ENCODE measurements around the gene ZFYVE1. TPM values are rescaled to one million over a fixed set of nuclear protein-coding genes. Genes with fewer than 3 reads are reported as not detected.
"Not testable (repeated sequence)": the region's sequence is repeated elsewhere in the genome, so short reads cannot be mapped to it uniquely, and the experiment has no call there.

ZFYVE1 gene
- total RNA-seq, 1 experiment from 2014 or later = 9.0 TPM

- no peak for TF ChIP-seq EZH2 (IDR thresholded peaks at IDR 0.05; ENCODE audit: low read depth)
- no peak for TF ChIP-seq CTCF (conservative IDR thresholded peaks at IDR 0.05)
- no peaks in the 10 kb centered on the region for H3K9me2 ChIP-seq (ENCODE audit: insufficient read depth)
- H2AFZ ChIP-seq = no peak overlapping the region
- peak overlapping the region; percentile 82 for H3K27ac ChIP-seq
- peaks cover 32% of the 10 kb centered on the region for H3K4me1 ChIP-seq (replicated peaks; ENCODE audit: insufficient read depth)
- H3K9me3 ChIP-seq (ENCODE audit: insufficient read depth, low read depth) = no peaks in the 10 kb centered on the region
- no peaks in the 10 kb centered on the region for H3K27me3 ChIP-seq (ENCODE audit: insufficient read depth, low read depth)
- peak; percentile 78 to 85 for DNase-seq
- no peaks in the 10 kb centered on the region for H4K20me1 ChIP-seq (ENCODE audit: insufficient read depth)
- H3F3A ChIP-seq (ENCODE audit: insufficient read depth, low read depth) = peaks cover 36% of the 10 kb centered on the region
- ChIA-PET CTCF (no interaction called here), POLR2A (ENCODE audit: unreplicated experiment) (interaction anchor here (0.6 to 1.0 kb wide), 3 partner anchors 58 to 889 kb away, joined by 4 to 5 read pairs (median 4); partner anchors contain the start of genes PTGR2 and RBM25)
- H3K36me3 ChIP-seq (ENCODE audit: low read depth) = no peaks in the 10 kb centered on the region
- no peaks in the 10 kb centered on the region for H3K79me2 ChIP-seq (ENCODE audit: low read depth)
- no TSS peak for BruUV-seq (replicated peaks)
- no peak overlapping the region for H3K4me3 ChIP-seq
- intact Hi-C loops (cut with micrococcal nuclease; ENCODE audit: unreplicated experiment) = no loop called here
- peak overlapping the region; percentile 58; the same call in 1 of the 2 replicates for H3K4me2 ChIP-seq
Observed at GRCh38 chr14:72962829-72963312, 64.0 kb downstream of the ZFYVE1 start.

GRCh38 chr14:72962336-72962754 is 64.6 kb downstream of the ZFYVE1 start:
- BruUV-seq (replicated peaks) = TSS peak; percentile 5
- H3K4me1 ChIP-seq (replicated peaks; ENCODE audit: insufficient read depth) = peaks cover 32% of the 10 kb centered on the region
- H3K9me3 ChIP-seq (ENCODE audit: insufficient read depth, low read depth); intact Hi-C loops (cut with micrococcal nuclease; ENCODE audit: unreplicated experiment); H3K79me2 ChIP-seq (ENCODE audit: low read depth); H2AFZ ChIP-seq; H3K36me3 ChIP-seq (ENCODE audit: low read depth); H3K9me2 ChIP-seq (ENCODE audit: insufficient read depth); H3K27me3 ChIP-seq (ENCODE audit: insufficient read depth, low read depth); H3K4me3 ChIP-seq; H4K20me1 ChIP-seq (ENCODE audit: insufficient read depth): not testable (repeated sequence)
- peak in 1 of 2 experiments; percentile 43 for DNase-seq
- POLR2A ChIA-PET (ENCODE audit: unreplicated experiment) = interaction anchor here (0.6 to 1.0 kb wide), 5 partner anchors 58 to 1013 kb away, joined by 3 to 24 read pairs (median 4); partner anchors contain the start of genes PTGR2 and RBM25
- peaks cover 36% of the 10 kb centered on the region for H3F3A ChIP-seq (ENCODE audit: insufficient read depth, low read depth)
- H3K27ac ChIP-seq = peak overlapping the region; percentile 82
- CTCF ChIA-PET = interaction anchor here (0.6 to 1.5 kb wide), 2 partner anchors 65 to 98 kb away, joined by 5 read pairs; partner anchors contain the start of gene ZFYVE1
- H3K4me2 ChIP-seq = peak overlapping the region; percentile 58

DNA sequence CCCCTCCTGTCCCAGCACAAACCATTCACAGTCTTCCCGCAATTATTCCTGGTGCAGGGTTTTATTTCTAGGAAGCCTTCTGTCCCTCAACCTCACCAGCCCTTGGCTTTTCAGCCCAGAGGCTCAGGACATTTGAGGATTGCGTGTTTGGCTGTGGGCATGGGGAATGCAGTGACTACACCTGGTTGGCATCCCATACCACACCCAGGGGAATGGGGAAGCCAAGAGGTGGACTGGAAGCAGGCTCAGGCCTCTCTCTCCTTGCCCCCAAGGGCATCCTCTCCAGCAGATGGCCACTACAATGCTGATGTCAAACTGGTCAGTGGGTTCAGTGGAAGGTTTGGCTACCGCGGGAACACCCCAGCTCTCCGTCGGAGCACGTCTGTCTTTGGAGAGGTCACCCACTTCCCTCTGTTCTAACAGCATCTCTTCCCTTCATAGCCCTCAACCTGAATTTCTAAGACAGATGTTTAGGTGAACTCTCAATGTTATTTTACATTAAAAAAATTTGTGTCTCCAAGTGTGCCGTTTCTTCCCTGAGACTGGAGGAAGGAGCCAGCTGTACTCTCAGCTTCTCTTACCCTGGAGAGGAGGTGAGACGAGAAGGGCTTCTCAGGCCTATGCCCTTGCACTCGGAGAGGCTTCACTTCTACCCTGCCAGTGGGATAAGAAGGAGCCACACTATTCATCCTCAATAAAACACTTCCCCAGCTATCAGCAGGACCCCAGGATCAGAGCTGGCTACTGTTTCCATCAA is 65.1 kb downstream of the ZFYVE1 start:
- Histone ChIP-seq H3K27me3 (ENCODE audit: insufficient read depth, low read depth) (no peaks in the 10 kb centered on the region), H3K4me3 (no peak overlapping the region), H3K9me2 (ENCODE audit: insufficient read depth) (no peaks in the 10 kb centered on the region), H3K36me3 (ENCODE audit: low read depth) (no peaks in the 10 kb centered on the region), H2AFZ (no peak overlapping the region), H3K79me2 (ENCODE audit: low read depth) (no peaks in the 10 kb centered on the region), H3K4me1 (replicated peaks; ENCODE audit: insufficient read depth) (peaks cover 32% of the 10 kb centered on the region), H3K27ac (peak overlapping the region; percentile 82), H3F3A (ENCODE audit: insufficient read depth, low read depth) (peaks cover 36% of the 10 kb centered on the region), H3K9me3 (ENCODE audit: insufficient read depth, low read depth) (no peaks in the 10 kb centered on the region), H3K4me2 (peak overlapping the region; percentile 58), H4K20me1 (ENCODE audit: insufficient read depth) (no peaks in the 10 kb centered on the region)
- intact Hi-C loops (cut with micrococcal nuclease; ENCODE audit: unreplicated experiment) = loop anchor here (1.0 to 2.0 kb wide), 4 partner anchors 35 to 175 kb away; partner anchors contain the start of genes DCAF4, PSEN1, RBM25 and ZFYVE1
- TF ChIP-seq EZH2 (IDR thresholded peaks at IDR 0.05; ENCODE audit: low read depth) (no peak), CTCF (conservative IDR thresholded peaks at IDR 0.05) (no peak; the same call in 1 of the 2 replicates)
- DNase-seq = peak; percentile 93 to 95
- CTCF ChIA-PET = interaction anchor here (0.6 to 1.5 kb wide), 2 partner anchors 65 to 99 kb away, joined by 5 read pairs; partner anchors contain the start of gene ZFYVE1
- BruUV-seq (replicated peaks) = TSS peak; percentile 60
- POLR2A ChIA-PET (ENCODE audit: unreplicated experiment) = interaction anchor here (0.5 to 0.9 kb wide), 4 partner anchors 57 to 1014 kb away, joined by 3 to 24 read pairs (median 4); partner anchors contain the start of gene RBM25

- H3K79me2 ChIP-seq (ENCODE audit: low read depth); H3K9me2 ChIP-seq (ENCODE audit: insufficient read depth); H2AFZ ChIP-seq; H3K36me3 ChIP-seq (ENCODE audit: low read depth); DNase-seq; H4K20me1 ChIP-seq (ENCODE audit: insufficient read depth); POLR2A ChIA-PET (ENCODE audit: unreplicated experiment); H3K27me3 ChIP-seq (ENCODE audit: insufficient read depth, low read depth); H3K9me3 ChIP-seq (ENCODE audit: insufficient read depth, low read depth); H3K4me3 ChIP-seq: not testable (repeated sequence)
- peak overlapping the region; percentile 48 for H3K4me2 ChIP-seq
- BruUV-seq (replicated peaks) = TSS peak; percentile 56
- H3F3A ChIP-seq (ENCODE audit: insufficient read depth, low read depth) = peaks cover 36% of the 10 kb centered on the region
- H3K27ac ChIP-seq = peak overlapping the region; percentile 82
- CTCF ChIA-PET = interaction anchor here (1.5 kb wide), 1 partner anchor 66 kb away, joined by 5 read pairs; the partner anchor contains the start of gene ZFYVE1
- peaks cover 32% of the 10 kb centered on the region for H3K4me1 ChIP-seq (replicated peaks; ENCODE audit: insufficient read depth)
- intact Hi-C loops (cut with micrococcal nuclease; ENCODE audit: unreplicated experiment) = loop anchor here (1.0 to 2.0 kb wide), 4 partner anchors 35 to 176 kb away; partner anchors contain the start of genes DCAF4, PSEN1, RBM25 and ZFYVE1
Observed at GRCh38 chr14:72961016-72961415, 65.9 kb downstream of the ZFYVE1 start.

Data from PC-9 (cell line).